T-helper 22 cell (primary cell): Measurements from ENCODE around the gene TRABD.

ENCODE experiments used
- DNase-seq: peaks from one replicate; pipeline ENCODE4 v3.0.0-alpha.2; 2020; ENCODE audit warnings: low read depth

The TRABD gene

DNA sequence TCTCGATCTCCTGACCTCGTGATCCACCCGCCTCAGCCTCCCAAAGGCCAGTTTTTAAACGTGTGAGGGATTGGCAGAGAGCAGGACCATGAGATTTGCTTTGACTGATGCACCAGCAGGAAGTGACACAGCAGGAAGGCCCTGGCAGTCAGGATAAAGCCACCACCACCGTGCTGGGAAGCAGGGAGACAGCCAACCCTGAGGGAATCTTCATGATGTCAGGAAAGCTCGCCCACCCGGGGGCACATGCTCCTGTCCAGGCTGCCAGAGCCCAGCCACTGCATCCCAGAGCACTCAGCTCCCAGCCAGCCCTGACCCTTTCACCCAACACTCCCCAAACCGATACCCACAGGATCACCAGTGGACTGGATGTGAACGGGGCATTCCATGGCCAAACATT is 53.0 kb downstream of the TRABD start:
- DNase-seq = no peak

DNA sequence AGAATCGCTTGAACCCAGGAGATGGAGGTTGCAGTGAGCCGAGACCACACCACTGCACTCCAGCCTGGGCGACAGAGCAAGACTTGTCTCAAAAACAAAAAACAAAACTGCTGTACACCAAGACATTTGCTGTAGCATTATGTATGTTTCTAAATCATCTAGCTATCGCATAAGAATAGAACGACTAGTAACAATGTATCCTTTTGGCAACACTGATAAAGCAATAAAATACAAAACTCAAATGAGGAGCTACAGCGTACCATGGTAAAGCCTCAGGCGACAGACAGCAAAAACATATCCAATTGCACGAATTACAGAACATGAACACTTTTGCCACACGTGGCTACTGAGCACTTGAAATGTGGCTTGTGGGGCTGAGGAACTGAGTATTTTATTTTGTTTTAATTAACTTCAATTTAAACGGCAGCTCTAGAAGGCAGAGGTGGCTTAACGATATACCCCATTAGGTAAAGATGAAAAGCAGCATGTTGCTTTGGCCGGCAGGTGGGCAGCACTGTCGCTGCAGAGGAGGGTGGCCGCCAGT is 56.8 kb downstream of the TRABD start:
- no peak for DNase-seq

- no peak for DNase-seq
These were observed 58.1 kb downstream of the TRABD start for GRCh38 chr22:50243685-50244419.

DNA sequence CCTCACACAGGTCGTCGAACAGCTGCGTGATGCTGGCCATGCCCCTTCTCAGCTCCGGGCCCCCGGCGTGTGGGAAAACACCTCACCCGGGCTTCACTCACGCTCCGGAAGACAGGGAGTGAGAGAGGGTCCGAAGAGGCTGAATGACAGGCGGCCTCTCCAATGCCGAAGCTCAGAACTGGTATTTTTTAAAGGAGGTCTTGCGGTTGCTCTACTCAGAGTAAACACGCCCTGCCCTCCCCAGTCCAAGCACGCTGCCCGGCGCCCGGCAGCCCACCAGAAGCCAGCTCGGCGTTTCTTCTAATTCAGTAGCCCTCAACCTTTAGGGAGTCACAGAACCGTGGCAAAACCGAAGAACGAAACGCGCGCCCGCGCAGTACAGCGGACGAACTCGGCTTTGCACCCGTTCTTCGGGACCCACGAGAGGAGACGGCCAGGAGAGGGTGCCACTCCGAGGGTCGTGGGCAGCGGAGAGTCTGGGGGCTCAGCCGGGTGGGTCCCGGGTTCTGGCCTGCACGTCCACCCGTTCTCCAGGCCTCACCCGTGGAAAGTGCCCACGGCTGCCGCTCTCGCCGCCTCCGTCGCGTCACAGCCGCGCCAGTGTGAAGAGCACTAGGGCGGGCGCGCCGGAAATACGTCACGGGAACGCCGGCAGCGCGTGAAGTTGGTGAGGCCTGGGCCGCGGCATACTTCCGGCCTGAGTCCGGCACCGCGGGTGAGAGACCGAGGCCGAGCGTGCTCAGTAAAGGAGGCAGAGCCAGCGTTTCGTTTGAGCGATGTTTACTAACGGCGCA is 58.9 kb downstream of the TRABD start, which contains the start of gene TUBGCP6:
Gene TUBGCP6 (minus strand): TSS at position 604 of the 794 bp plus-strand sequence. CDS start 564 bp downstream, at position 40.
- peak; percentile 86 for DNase-seq

- DNase-seq = no peak
These were observed 59.7 kb downstream of the TRABD start for GRCh38 chr22:50245214-50246072.

- no peak for DNase-seq
These were observed 60.8 kb downstream of the TRABD start for GRCh38 chr22:50246242-50247175.

GRCh38 chr22:50247748-50248147 is 62.0 kb downstream of the TRABD start:
- peak; percentile 52 for DNase-seq

DNA sequence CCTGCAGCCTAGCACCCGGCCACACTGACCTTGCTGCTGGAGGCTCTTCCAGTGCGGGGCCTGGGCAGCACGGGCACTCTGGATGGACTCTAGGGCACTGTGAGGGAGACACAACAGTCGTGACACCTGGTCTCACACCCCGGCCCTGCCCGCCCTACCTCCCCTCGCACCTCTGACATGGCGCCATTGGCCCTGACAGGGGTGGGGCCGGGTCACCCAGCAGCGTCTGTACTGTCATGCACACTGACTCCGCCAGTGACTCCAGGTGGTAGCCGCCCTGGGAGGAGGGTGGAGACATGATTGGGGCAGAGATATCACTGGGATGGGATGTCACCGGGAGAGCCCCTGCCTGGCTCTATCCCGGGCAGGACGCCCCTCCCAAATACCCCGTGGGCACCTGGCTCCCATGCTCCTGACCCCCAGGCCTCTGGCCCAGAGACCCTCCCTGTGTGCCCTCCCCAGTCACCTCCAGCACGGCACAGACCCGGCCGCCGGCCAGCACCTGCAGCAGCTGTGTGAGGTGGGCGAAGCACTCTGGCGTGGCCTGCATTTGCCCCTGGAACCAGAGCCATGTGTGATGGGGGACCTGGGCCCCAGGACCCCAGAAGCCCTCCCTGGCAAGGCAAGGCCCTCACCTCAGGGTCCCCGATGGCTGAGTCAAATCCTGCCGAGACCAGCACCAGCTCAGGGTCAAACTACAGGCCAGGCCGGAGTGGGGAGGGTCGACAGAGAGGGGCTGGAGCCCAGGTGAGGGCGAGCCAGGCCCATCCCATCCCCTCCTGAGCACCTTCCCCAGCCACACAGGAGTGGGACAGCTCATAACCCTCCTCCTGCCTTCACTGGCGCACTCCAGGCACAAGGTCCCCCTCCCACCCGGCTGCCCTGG is 62.7 kb downstream of the TRABD start:
- DNase-seq = no peak
